ENCODE data around the gene HNRNPL. TPM values are rescaled to one million over a fixed set of nuclear protein-coding genes. Genes with fewer than 3 reads are reported as not detected.
"Not testable (repeated sequence)": the region's sequence is repeated elsewhere in the genome, so short reads cannot be mapped to it uniquely, and the experiment has no call there.

HNRNPL gene
- total and polyA plus RNA-seq, 2 of the 8 experiments (the other 6 are each of a cell fraction or from before 2014, with no cell fraction given) = 404 to 779 TPM

DNA sequence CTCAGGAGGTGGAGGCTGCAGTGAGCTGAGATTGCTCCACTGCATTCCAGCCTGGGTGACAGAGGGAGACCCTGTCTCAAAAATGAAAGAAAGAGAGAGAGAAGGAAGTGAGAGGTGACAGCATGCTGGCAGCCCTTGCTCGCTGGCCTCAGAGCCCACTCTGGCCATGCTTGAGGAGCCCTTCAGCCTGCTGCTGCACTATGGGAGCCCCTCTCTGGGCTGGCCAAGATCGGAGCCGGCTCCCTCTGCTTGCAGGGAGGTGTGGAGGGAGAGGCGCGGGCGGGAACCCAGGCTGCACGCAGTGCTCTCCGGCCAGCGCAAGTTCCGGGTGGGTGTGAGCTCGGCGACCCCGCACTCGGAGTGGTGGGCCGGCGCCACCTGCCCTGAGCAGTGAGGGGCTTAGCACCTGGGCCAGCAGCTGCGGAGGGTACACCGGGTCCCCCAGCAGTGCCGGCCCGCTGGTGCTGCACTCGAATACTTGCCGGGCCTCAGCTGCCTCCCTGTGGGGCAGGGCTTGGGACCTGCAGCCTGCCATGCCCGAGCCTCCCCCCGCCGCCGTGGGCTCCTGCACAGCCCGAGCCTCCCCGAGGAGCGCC, 28.5 kb downstream of the HNRNPL start:
- not testable (repeated sequence) for H3K4me3 ChIP-seq (ENCODE audit: extremely low read depth in 1 of 4, insufficient read depth in 2 of 4, low read depth in 3 of 4, low read length in 4 of 4); DNase-seq (ENCODE audit: low read depth in 1 of 2, low spot score in 2 of 2); H3K23ac ChIP-seq (ENCODE audit: insufficient read length); H2AFZ ChIP-seq (ENCODE audit: low read length); H3K56ac ChIP-seq (replicated peaks; ENCODE audit: insufficient read length, low read depth, low read length); H3K4me1 ChIP-seq (replicated peaks in 1 of 4; ENCODE audit: control insufficient read depth in 3 of 4, insufficient read depth in 4 of 4, low read length in 3 of 4); H3K4me2 ChIP-seq (ENCODE audit: insufficient read depth in 1 of 2, low read depth in 2 of 2, low read length in 2 of 2); FAIRE-seq; H3K9me3 ChIP-seq (ENCODE audit: insufficient read depth in 2 of 2, low read depth in 1 of 2, low read length in 1 of 2); H2BK20ac ChIP-seq (ENCODE audit: low read length); H3K27ac ChIP-seq (ENCODE audit: low read depth, low read length); H4K20me1 ChIP-seq (replicated peaks in 1 of 2; ENCODE audit: control insufficient read depth in 1 of 2, insufficient read depth in 2 of 2, low read length in 2 of 2); H3K4ac ChIP-seq (replicated peaks; ENCODE audit: insufficient read length, low read depth, low read length); H3K14ac ChIP-seq (ENCODE audit: insufficient read length); H3K79me1 ChIP-seq (ENCODE audit: low read depth, low read length); H3K23me2 ChIP-seq (ENCODE audit: low read depth, low read length); H2AK5ac ChIP-seq (ENCODE audit: low read depth, low read length); H2BK12ac ChIP-seq (ENCODE audit: low read depth, low read length); H3K18ac ChIP-seq (ENCODE audit: extremely low read depth, low read length); H2BK15ac ChIP-seq (ENCODE audit: low read length); H3K79me2 ChIP-seq (ENCODE audit: control insufficient read depth in 1 of 2, insufficient read depth in 2 of 2, low read length in 2 of 2); H4K8ac ChIP-seq (ENCODE audit: extremely low read depth, insufficient read depth, low read length); H4K5ac ChIP-seq (ENCODE audit: insufficient read length, low read depth, low read length); H2BK5ac ChIP-seq (ENCODE audit: low read depth, low read length); H3K9ac ChIP-seq (replicated peaks in 1 of 4; ENCODE audit: extremely low read depth in 1 of 4, low read depth in 3 of 4, low read length in 3 of 4); H2BK120ac ChIP-seq (replicated peaks; ENCODE audit: low read depth, low read length); H3K27me3 ChIP-seq (replicated peaks in 1 of 4; ENCODE audit: control insufficient read depth in 3 of 4, extremely low read depth in 1 of 4, insufficient read depth in 3 of 4, low read length in 3 of 4); H4K91ac ChIP-seq (replicated peaks; ENCODE audit: insufficient read length, low read length)
- H3K36me3 ChIP-seq (ENCODE audit: control insufficient read depth in 2 of 4, insufficient read depth in 4 of 4, low read length in 3 of 4) = peaks cover 0 to 16% (median 9%) of the 10 kb centered on the region in 4 experiments; a peak in 3 of 8 replicates
- ChIA-PET POLR2A (ENCODE audit: partially characterized antibody) (interaction anchor here (0.7 to 3.4 kb wide), 8 partner anchors 10 to 172 kb away, joined by 3 to 13 read pairs (median 4); partner anchors contain the start of genes CAPN12 and ECH1), CTCF (ENCODE audit: partially characterized antibody) (interaction anchor here (0.9 to 2.7 kb wide), 4 partner anchors 52 to 231 kb away, joined by 3 to 6 read pairs (median 4); no protein-coding TSS in a partner anchor)
- 97% methylated on average over 15 of the region's 29 CpGs; no CpG with 5 or more reads in 1 of the 2 experiments for WGBS, 2 experiments (ENCODE audit: extremely low coverage in 1 of 2, insufficient coverage in 1 of 2, insufficient read length in 1 of 2, insufficient replicate concordance in 2 of 2, low coverage in 1 of 2, low lambda C conversion rate in 2 of 2, missing lambda C conversion rate in 1 of 2)

Data from H1 (cell line).